MM.1S (cell line): ENCODE measurements around the gene FARP1.

Experiments
- DNase-seq: peaks from one replicate; pipeline ENCODE4 v3.0.0-alpha.2; 2015
- H2AFZ ChIP-seq: fragments of 300-600 bp; sonication (generic); 2 replicates; pipeline ENCODE4 v1.6.0; 2016; ENCODE audit warnings: antibody characterized with exemption, low read length
- H3F3A ChIP-seq: fragments of 300-600 bp; sonication (generic); 2 replicates; pipeline ENCODE4 v1.6.1; 2016; ENCODE audit warnings: mild to moderate bottlenecking, antibody characterized with exemption, low read length, moderate library complexity, mixed read lengths; ENCODE audit not compliant: insufficient read depth
- H3K27ac ChIP-seq: fragments of 300-600 bp; sonication (generic); 2 replicates; pipeline ENCODE4 v1.5.1; 2016; ENCODE audit warnings: mild to moderate bottlenecking, low read length
- H3K27me3 ChIP-seq: fragments of 300-600 bp; sonication (generic); replicated peaks from 2 replicates; pipeline ENCODE4 v1.6.0; 2016; ENCODE audit warnings: low read length; ENCODE audit not compliant: insufficient read depth
- H3K36me3 ChIP-seq: fragments of 300-600 bp; sonication (generic); replicated peaks from 2 replicates; pipeline ENCODE4 v1.6.1; 2016; ENCODE audit warnings: mild to moderate bottlenecking, low read length, mixed read lengths; ENCODE audit not compliant: insufficient read depth
- H3K4me1 ChIP-seq: fragments of 300-600 bp; sonication (generic); 2 replicates; pipeline ENCODE4 v1.6.1; 2016; ENCODE audit warnings: low read length, mixed read lengths
- H3K4me2 ChIP-seq: fragments of 300-600 bp; sonication (generic); 2 replicates; pipeline ENCODE4 v1.6.0; 2016; ENCODE audit warnings: low read depth, low read length
- H3K4me3 ChIP-seq: fragments of 300-600 bp; sonication (generic); 2 replicates; pipeline ENCODE4 v1.5.1; 2016; ENCODE audit warnings: low read length, mixed read lengths
- H3K79me2 ChIP-seq: fragments of 300-600 bp; sonication (generic); 2 replicates; pipeline ENCODE4 v1.6.1; 2016; ENCODE audit warnings: mixed run types, low read length, mixed read lengths
- H3K9ac ChIP-seq: fragments of 300-600 bp; sonication (generic); 2 replicates; pipeline ENCODE4 v1.6.1; 2016; ENCODE audit warnings: low read length, mixed read lengths
- H3K9me2 ChIP-seq: fragments of 300-600 bp; sonication (generic); replicated peaks from 2 replicates; pipeline ENCODE4 v1.6.1; 2016; ENCODE audit warnings: mild to moderate bottlenecking, low read length, mixed read lengths; ENCODE audit not compliant: insufficient read depth
- H3K9me3 ChIP-seq: fragments of 300-600 bp; sonication (generic); replicated peaks from 2 replicates; pipeline ENCODE4 v1.6.1; 2016; ENCODE audit warnings: mild to moderate bottlenecking, low read length, mixed read lengths; ENCODE audit not compliant: insufficient read depth
- H4K20me1 ChIP-seq: fragments of 300-600 bp; sonication (generic); 2 replicates; pipeline ENCODE4 v1.6.1; 2016; ENCODE audit warnings: mild to moderate bottlenecking, low read length, moderate library complexity, mixed read lengths; ENCODE audit not compliant: insufficient read depth
- EZH2 ChIP-seq: fragments of 300-600 bp; sonication (generic); optimal IDR thresholded peaks from 2 replicates; pipeline ENCODE3; 2017; ENCODE audit warnings: low read depth, mild to moderate bottlenecking, antibody characterized with exemption, low read length, mixed read lengths
- EZH2phosphoT487 ChIP-seq: fragments of 300-600 bp; sonication (generic); IDR thresholded peaks from 2 replicates; pipeline ENCODE4 v1.6.1; 2018; ENCODE audit warnings: antibody characterized with exemption, low read length
- TF ChIP-seq, protein P1 (sequence below): fragments of 300-600 bp; sonication (generic); IDR thresholded peaks from 2 replicates; pipeline ENCODE4 v1.5.1; 2016; ENCODE audit warnings: antibody characterized with exemption, low read length, mixed read lengths

The FARP1 gene

DNA sequence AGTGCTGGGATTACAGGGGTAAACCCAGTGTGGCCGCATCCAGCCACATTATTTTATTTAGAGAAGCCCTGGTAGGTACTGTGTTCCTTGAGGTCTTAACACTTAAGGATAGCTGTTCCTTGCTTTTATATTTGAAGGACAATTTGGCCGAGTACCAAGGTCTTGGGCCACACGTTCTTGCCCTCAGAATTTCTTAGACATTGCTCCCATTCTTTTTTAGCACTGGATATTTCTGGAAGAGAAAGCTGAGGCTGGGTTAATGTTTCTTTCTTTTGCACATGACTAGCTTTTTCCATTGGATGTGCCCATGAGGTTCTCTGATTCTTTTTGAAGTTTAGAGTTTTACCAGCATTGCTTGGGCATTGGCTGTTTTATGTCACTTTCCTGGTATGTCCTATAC lies 39.7 kb downstream of the FARP1 start:
- Histone ChIP-seq H3F3A (no peaks in the 10 kb centered on the region), H3K36me3 (no peaks in the 10 kb centered on the region), H3K27ac (no peak overlapping the region), H3K27me3 (no peaks in the 10 kb centered on the region), H3K4me3 (no peak overlapping the region), H3K9me3 (no peaks in the 10 kb centered on the region), H3K9me2 (no peaks in the 10 kb centered on the region), H3K4me2 (no peak overlapping the region), H3K79me2 (no peaks in the 10 kb centered on the region), H3K9ac (no peak overlapping the region), H2AFZ (no peak overlapping the region), H3K4me1 (no peaks in the 10 kb centered on the region), H4K20me1 (no peaks in the 10 kb centered on the region)
- DNase-seq = no peak
- TF ChIP-seq EZH2 (no peak), EZH2phosphoT487 (no peak)
- TF ChIP-seq, protein P1, sequence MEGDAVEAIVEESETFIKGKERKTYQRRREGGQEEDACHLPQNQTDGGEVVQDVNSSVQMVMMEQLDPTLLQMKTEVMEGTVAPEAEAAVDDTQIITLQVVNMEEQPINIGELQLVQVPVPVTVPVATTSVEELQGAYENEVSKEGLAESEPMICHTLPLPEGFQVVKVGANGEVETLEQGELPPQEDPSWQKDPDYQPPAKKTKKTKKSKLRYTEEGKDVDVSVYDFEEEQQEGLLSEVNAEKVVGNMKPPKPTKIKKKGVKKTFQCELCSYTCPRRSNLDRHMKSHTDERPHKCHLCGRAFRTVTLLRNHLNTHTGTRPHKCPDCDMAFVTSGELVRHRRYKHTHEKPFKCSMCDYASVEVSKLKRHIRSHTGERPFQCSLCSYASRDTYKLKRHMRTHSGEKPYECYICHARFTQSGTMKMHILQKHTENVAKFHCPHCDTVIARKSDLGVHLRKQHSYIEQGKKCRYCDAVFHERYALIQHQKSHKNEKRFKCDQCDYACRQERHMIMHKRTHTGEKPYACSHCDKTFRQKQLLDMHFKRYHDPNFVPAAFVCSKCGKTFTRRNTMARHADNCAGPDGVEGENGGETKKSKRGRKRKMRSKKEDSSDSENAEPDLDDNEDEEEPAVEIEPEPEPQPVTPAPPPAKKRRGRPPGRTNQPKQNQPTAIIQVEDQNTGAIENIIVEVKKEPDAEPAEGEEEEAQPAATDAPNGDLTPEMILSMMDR = no peak

DNA sequence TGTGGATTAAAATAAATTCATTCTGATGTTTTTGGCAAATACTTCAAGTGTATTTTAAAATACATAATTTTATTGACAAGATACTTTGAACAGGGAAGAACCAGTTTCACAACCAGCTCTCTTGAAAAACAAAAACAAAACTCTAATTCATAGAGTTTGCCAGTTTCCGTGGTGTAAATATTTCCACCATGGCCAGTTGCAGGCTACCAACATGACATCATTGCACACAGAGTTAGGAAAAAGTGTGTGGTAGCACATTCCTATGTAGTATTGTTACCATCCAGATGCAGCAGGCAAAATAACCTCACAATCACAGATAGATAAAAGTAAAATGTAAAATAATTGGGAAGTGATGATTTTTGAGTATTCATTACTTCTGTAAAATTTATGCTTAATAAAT lies 41.9 kb downstream of the FARP1 start:
- no peak overlapping the region for H3K27ac ChIP-seq
- TF ChIP-seq, protein P1 = no peak
- TF ChIP-seq EZH2phosphoT487 = no peak
- no peak for TF ChIP-seq EZH2
- no peak for DNase-seq

DNA sequence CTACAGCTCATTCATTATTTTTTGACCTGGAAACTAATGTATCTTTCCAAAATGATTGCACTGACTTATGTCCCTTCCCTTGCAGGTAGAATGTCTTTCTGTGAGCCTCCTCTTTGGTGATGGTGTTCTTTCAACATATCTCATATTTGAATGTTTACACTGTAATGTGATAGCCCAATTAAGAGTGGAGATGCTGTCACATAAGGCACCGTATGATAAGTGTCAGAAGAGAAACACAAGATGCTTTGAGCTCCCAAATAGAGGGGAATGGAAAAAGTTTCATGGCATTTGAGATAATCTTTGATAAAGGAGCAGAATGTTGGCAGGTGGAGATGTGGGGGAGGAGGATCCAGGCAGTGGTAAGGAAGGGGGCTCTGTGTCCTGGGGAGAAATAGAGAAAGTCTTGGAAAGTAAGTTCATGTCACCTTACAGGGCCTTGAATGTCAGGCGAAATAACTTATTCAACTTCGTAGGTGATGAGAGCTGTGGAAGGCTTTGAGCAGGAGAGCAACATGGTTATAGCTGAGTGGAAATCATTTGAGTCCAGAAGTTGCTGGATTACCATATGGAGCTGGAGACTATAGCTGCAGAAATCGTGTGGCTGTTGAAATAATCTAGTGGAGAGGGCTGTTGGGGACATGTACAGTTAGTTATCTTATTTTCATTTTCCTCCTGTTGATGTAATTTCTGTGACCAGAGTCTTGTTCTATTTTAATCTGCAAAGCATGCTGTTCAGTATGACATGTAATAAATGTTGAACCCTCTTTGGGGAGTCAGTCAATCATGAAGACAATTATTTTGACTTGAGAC lies 44.5 kb downstream of the FARP1 start:
- TF ChIP-seq EZH2 (no peak), EZH2phosphoT487 (no peak)
- TF ChIP-seq, protein P1 = no peak
- no peaks in the 10 kb centered on the region for H4K20me1 ChIP-seq

More for the DNA sequence above, 41.9 kb downstream of the FARP1 start:
- H3K9ac ChIP-seq = no peak overlapping the region
- H3K79me2 ChIP-seq = no peaks in the 10 kb centered on the region
- H3K9me2 ChIP-seq = no peaks in the 10 kb centered on the region
- H3K4me1 ChIP-seq = no peaks in the 10 kb centered on the region
- no peaks in the 10 kb centered on the region for H4K20me1 ChIP-seq
- H3K9me3 ChIP-seq = no peaks in the 10 kb centered on the region
- no peak overlapping the region for H2AFZ ChIP-seq
- no peaks in the 10 kb centered on the region for H3K27me3 ChIP-seq
- no peaks in the 10 kb centered on the region for H3K36me3 ChIP-seq
- no peaks in the 10 kb centered on the region for H3F3A ChIP-seq
- H3K4me2 ChIP-seq = no peak overlapping the region
- H3K4me3 ChIP-seq = no peak overlapping the region

More for the DNA sequence above, 44.5 kb downstream of the FARP1 start:
- no peaks in the 10 kb centered on the region for H3F3A ChIP-seq
- H3K9ac ChIP-seq = no peak overlapping the region
- H3K4me2 ChIP-seq = no peak overlapping the region
- H3K27ac ChIP-seq = no peak overlapping the region
- H3K4me1 ChIP-seq = no peaks in the 10 kb centered on the region
- H3K79me2 ChIP-seq = no peaks in the 10 kb centered on the region
- H3K9me3 ChIP-seq = no peaks in the 10 kb centered on the region
- H3K4me3 ChIP-seq = no peak overlapping the region
- H3K27me3 ChIP-seq = no peaks in the 10 kb centered on the region
- H3K36me3 ChIP-seq = no peaks in the 10 kb centered on the region
- H2AFZ ChIP-seq = no peak overlapping the region
- DNase-seq = no peak
- H3K9me2 ChIP-seq = no peaks in the 10 kb centered on the region
